ENCODE results near the gene ILDR2. TPM values are rescaled to one million over a fixed set of nuclear protein-coding genes. Genes with fewer than 3 reads are reported as not detected.

The ILDR2 gene
- total RNA-seq, 1 donor from 2014 or later, result 11.3 TPM

- peaks cover 5% of the 10 kb centered on the region for H3K27me3 Mint-ChIP-seq (ENCODE audit: insufficient read depth)
- H3K4me3 Mint-ChIP-seq, result no peak overlapping the region
- H3K4me1 Mint-ChIP-seq (ENCODE audit: low read depth), result peaks cover 16% of the 10 kb centered on the region
- no peak overlapping the region for H3K27ac Mint-ChIP-seq
- H3K9me3 Mint-ChIP-seq, result peaks cover 7% of the 10 kb centered on the region
- intact Hi-C loops (cut with micrococcal nuclease), result loop anchor here (2.0 to 5.0 kb wide), 4 partner anchors 33 to 641 kb away; partner anchors contain the start of genes CREG1 and POU2F1
- no peak for DNase-seq (ENCODE audit: low spot score)
- peaks cover 3% of the 10 kb centered on the region for H3K36me3 Mint-ChIP-seq (ENCODE audit: low read depth)
Observed at GRCh38 chr1:166911624-166912023, 63.7 kb downstream of the ILDR2 start.

GRCh38 chr1:166910396-166910994 lies 64.8 kb downstream of the ILDR2 start:
- Mint-ChIP-seq H3K27me3 (ENCODE audit: insufficient read depth) (peaks cover 5% of the 10 kb centered on the region), H3K4me1 (ENCODE audit: low read depth) (peaks cover 28% of the 10 kb centered on the region), H3K4me3 (no peak overlapping the region), H3K27ac (no peak overlapping the region), H3K9me3 (peaks cover 7% of the 10 kb centered on the region), H3K36me3 (ENCODE audit: low read depth) (peaks cover 3% of the 10 kb centered on the region)
- intact Hi-C loops (cut with micrococcal nuclease), result loop anchor here (1.0 to 5.0 kb wide), 8 partner anchors 34 to 642 kb away; partner anchors contain the start of genes CREG1, ILDR2 and POU2F1
- peak; percentile 70 for DNase-seq (ENCODE audit: low spot score)

GRCh38 chr1:166908942-166909341 lies 66.4 kb downstream of the ILDR2 start:
- intact Hi-C loops (cut with micrococcal nuclease), result loop anchor here (10.0 kb wide), 1 partner anchor 536 kb away; no protein-coding TSS in a partner anchor
- no peak for DNase-seq (ENCODE audit: low spot score)
- Mint-ChIP-seq H3K27ac (no peak overlapping the region), H3K9me3 (peaks cover 7% of the 10 kb centered on the region), H3K4me1 (ENCODE audit: low read depth) (peaks cover 33% of the 10 kb centered on the region), H3K27me3 (ENCODE audit: insufficient read depth) (peaks cover 7% of the 10 kb centered on the region), H3K36me3 (ENCODE audit: low read depth) (peaks cover 3% of the 10 kb centered on the region), H3K4me3 (no peak overlapping the region)

- H3K27me3 Mint-ChIP-seq (ENCODE audit: insufficient read depth), result peaks cover 6% of the 10 kb centered on the region
- H3K9me3 Mint-ChIP-seq, result peaks cover 7% of the 10 kb centered on the region
- peaks cover 33% of the 10 kb centered on the region for H3K4me1 Mint-ChIP-seq (ENCODE audit: low read depth)
- no peak for DNase-seq (ENCODE audit: low spot score)
- peaks cover 1% of the 10 kb centered on the region for H3K36me3 Mint-ChIP-seq (ENCODE audit: low read depth)
- H3K4me3 Mint-ChIP-seq, result no peak overlapping the region
- intact Hi-C loops (cut with micrococcal nuclease), result loop anchor here (10.0 kb wide), 1 partner anchor 537 kb away; no protein-coding TSS in a partner anchor
- no peak overlapping the region for H3K27ac Mint-ChIP-seq
Observed at GRCh38 chr1:166907763-166908162, 67.6 kb downstream of the ILDR2 start.

GRCh38 chr1:166907051-166907450 lies 68.3 kb downstream of the ILDR2 start:
- Mint-ChIP-seq H3K9me3 (peaks cover 7% of the 10 kb centered on the region), H3K27me3 (ENCODE audit: insufficient read depth) (peaks cover 4% of the 10 kb centered on the region), H3K4me1 (ENCODE audit: low read depth) (peaks cover 37% of the 10 kb centered on the region), H3K4me3 (no peak overlapping the region), H3K36me3 (ENCODE audit: low read depth) (no peaks in the 10 kb centered on the region), H3K27ac (no peak overlapping the region)
- no peak for DNase-seq (ENCODE audit: low spot score)
- intact Hi-C loops (cut with micrococcal nuclease), result loop anchor here (10.0 kb wide), 1 partner anchor 538 kb away; no protein-coding TSS in a partner anchor

- Mint-ChIP-seq H3K4me1 (ENCODE audit: low read depth) (peaks cover 37% of the 10 kb centered on the region), H3K9me3 (peaks cover 7% of the 10 kb centered on the region), H3K27me3 (ENCODE audit: insufficient read depth) (peaks cover 2% of the 10 kb centered on the region), H3K27ac (no peak overlapping the region), H3K36me3 (ENCODE audit: low read depth) (no peaks in the 10 kb centered on the region), H3K4me3 (no peak overlapping the region)
- intact Hi-C loops (cut with micrococcal nuclease), result loop anchor here (1.0 to 10.0 kb wide), 3 partner anchors 30 to 538 kb away; partner anchors contain the start of gene TADA1
- no peak for DNase-seq (ENCODE audit: low spot score)
Observed at GRCh38 chr1:166906647-166907046, 68.7 kb downstream of the ILDR2 start.

- intact Hi-C loops (cut with micrococcal nuclease), result loop anchor here (1.0 to 10.0 kb wide), 3 partner anchors 30 to 539 kb away; partner anchors contain the start of gene TADA1
- Mint-ChIP-seq H3K27ac (peak overlapping the region; percentile 74), H3K4me1 (ENCODE audit: low read depth) (peaks cover 35% of the 10 kb centered on the region), H3K27me3 (ENCODE audit: insufficient read depth) (peaks cover 2% of the 10 kb centered on the region), H3K4me3 (peak overlapping the region; percentile 53), H3K36me3 (ENCODE audit: low read depth) (no peaks in the 10 kb centered on the region), H3K9me3 (no peaks in the 10 kb centered on the region)
- peak; percentile 9 for DNase-seq (ENCODE audit: low spot score)
Observed at GRCh38 chr1:166905900-166906299, 69.4 kb downstream of the ILDR2 start.

GRCh38 chr1:166905136-166905535 lies 70.2 kb downstream of the ILDR2 start:
- DNase-seq (ENCODE audit: low spot score), result no peak
- Mint-ChIP-seq H3K36me3 (ENCODE audit: low read depth) (no peaks in the 10 kb centered on the region), H3K9me3 (no peaks in the 10 kb centered on the region), H3K27me3 (ENCODE audit: insufficient read depth) (peaks cover 4% of the 10 kb centered on the region), H3K4me1 (ENCODE audit: low read depth) (peaks cover 29% of the 10 kb centered on the region), H3K4me3 (no peak overlapping the region), H3K27ac (no peak overlapping the region)
- intact Hi-C loops (cut with micrococcal nuclease), result loop anchor here (10.0 kb wide), 1 partner anchor 540 kb away; no protein-coding TSS in a partner anchor

- intact Hi-C loops (cut with micrococcal nuclease), result loop anchor here (10.0 kb wide), 1 partner anchor 542 kb away; no protein-coding TSS in a partner anchor
- Mint-ChIP-seq H3K9me3 (peaks cover 4% of the 10 kb centered on the region), H3K27me3 (ENCODE audit: insufficient read depth) (peaks cover 12% of the 10 kb centered on the region), H3K36me3 (ENCODE audit: low read depth) (no peaks in the 10 kb centered on the region), H3K27ac (no peak overlapping the region), H3K4me3 (no peak overlapping the region), H3K4me1 (ENCODE audit: low read depth) (peaks cover 29% of the 10 kb centered on the region)
- no peak for DNase-seq (ENCODE audit: low spot score)
Observed at GRCh38 chr1:166903232-166903631, 72.1 kb downstream of the ILDR2 start.

GRCh38 chr1:166902279-166902678 lies 73.1 kb downstream of the ILDR2 start:
- Mint-ChIP-seq H3K27ac (no peak overlapping the region), H3K27me3 (ENCODE audit: insufficient read depth) (peaks cover 12% of the 10 kb centered on the region), H3K4me3 (no peak overlapping the region), H3K4me1 (ENCODE audit: low read depth) (peaks cover 29% of the 10 kb centered on the region), H3K36me3 (ENCODE audit: low read depth) (no peaks in the 10 kb centered on the region), H3K9me3 (peaks cover 10% of the 10 kb centered on the region)
- DNase-seq (ENCODE audit: low spot score), result no peak
- intact Hi-C loops (cut with micrococcal nuclease), result loop anchor here (10.0 kb wide), 1 partner anchor 543 kb away; no protein-coding TSS in a partner anchor

GRCh38 chr1:166900987-166901386 lies 74.4 kb downstream of the ILDR2 start:
- peaks cover 16% of the 10 kb centered on the region for H3K27me3 Mint-ChIP-seq (ENCODE audit: insufficient read depth)
- peaks cover 15% of the 10 kb centered on the region for H3K9me3 Mint-ChIP-seq
- no peak overlapping the region for H3K27ac Mint-ChIP-seq
- H3K36me3 Mint-ChIP-seq (ENCODE audit: low read depth), result peaks cover 1% of the 10 kb centered on the region
- no peak for DNase-seq (ENCODE audit: low spot score)
- H3K4me3 Mint-ChIP-seq, result no peak overlapping the region
- H3K4me1 Mint-ChIP-seq (ENCODE audit: low read depth), result peaks cover 20% of the 10 kb centered on the region
- intact Hi-C loops (cut with micrococcal nuclease), result loop anchor here (10.0 kb wide), 1 partner anchor 544 kb away; no protein-coding TSS in a partner anchor

- Mint-ChIP-seq H3K27me3 (ENCODE audit: insufficient read depth) (peaks cover 21% of the 10 kb centered on the region), H3K9me3 (peaks cover 15% of the 10 kb centered on the region), H3K27ac (no peak overlapping the region), H3K4me1 (ENCODE audit: low read depth) (peaks cover 10% of the 10 kb centered on the region), H3K36me3 (ENCODE audit: low read depth) (peaks cover 1% of the 10 kb centered on the region), H3K4me3 (no peak overlapping the region)
- intact Hi-C loops (cut with micrococcal nuclease), result loop anchor here (10.0 kb wide), 1 partner anchor 545 kb away; no protein-coding TSS in a partner anchor
- DNase-seq (ENCODE audit: low spot score), result no peak
Observed at GRCh38 chr1:166899769-166900168, 75.6 kb downstream of the ILDR2 start.

- peaks cover 1% of the 10 kb centered on the region for H3K36me3 Mint-ChIP-seq (ENCODE audit: low read depth)
- no peak for DNase-seq (ENCODE audit: low spot score)
- peaks cover 15% of the 10 kb centered on the region for H3K9me3 Mint-ChIP-seq
- H3K27me3 Mint-ChIP-seq (ENCODE audit: insufficient read depth), result peaks cover 34% of the 10 kb centered on the region
- H3K27ac Mint-ChIP-seq, result no peak overlapping the region
- no peaks in the 10 kb centered on the region for H3K4me1 Mint-ChIP-seq (ENCODE audit: low read depth)
- intact Hi-C loops (cut with micrococcal nuclease), result no loop called here
- no peak overlapping the region for H3K4me3 Mint-ChIP-seq
Observed at GRCh38 chr1:166895766-166896165, 79.6 kb downstream of the ILDR2 start.

Measured in activated T-helper 1 cell treated with anti-CD3 and anti-CD28 coated beads, Interleukin-12 subunit alpha, Interleukin-12 subunit beta, Interleukin-2, Interleukin-4 antibody, amounts not matched to agents 30 ng/mL and 10 ng/mL and 1 ng/mL, durations not matched to agents 14 hours and 24 hours and 36 hours (primary cell).